Spleen (tissue), 11 donors: Measurements from ENCODE around the gene IL1RAPL1. TPM values are rescaled to one million over a fixed set of nuclear protein-coding genes. Genes with fewer than 3 reads are reported as not detected.

Experiments used
- DNase-seq: peaks from one replicate; pipeline ENCODE4 v3.0.0-alpha.2; 2020
- H3K27ac ChIP-seq, 8 donors: fragments of 200-600 bp; sonication (generic) in 7 of 8; 1 replicate in 4 of 8; 2 replicates in 4 of 8; pipeline versions ENCODE4 v1.5.0 to v1.8.0; 2016 to 2021; ENCODE audit warnings: inconsistent platforms in 4 of 8, mild to moderate bottlenecking in 4 of 8, moderate library complexity in 1 of 8
- H3K27me3 ChIP-seq, 7 donors: fragments of 200-600 bp; sonication (generic) in 6 of 7; replicated peaks in 1 of 7; 1 replicate in 4 of 7; 2 replicates in 3 of 7; pipeline versions ENCODE4 v1.5.0 to v1.8.0; 2016 to 2021; ENCODE audit warnings: inconsistent platforms in 3 of 7, mild to moderate bottlenecking in 1 of 7
- H3K36me3 ChIP-seq, 6 donors: fragments of 200-600 bp; sonication (generic) in 5 of 6; 1 replicate in 4 of 6; 2 replicates in 2 of 6; pipeline versions ENCODE4 v1.5.0 to v1.8.0; 2016 to 2021; ENCODE audit warnings: inconsistent platforms in 2 of 6
- H3K4me1 ChIP-seq, 6 donors: fragments of 200-600 bp; sonication (generic) in 5 of 6; 1 replicate in 3 of 6; 2 replicates in 3 of 6; pipeline versions ENCODE4 v1.5.0 to v1.8.0; 2016 to 2021; ENCODE audit warnings: inconsistent platforms in 3 of 6
- H3K4me3 ChIP-seq, 8 donors: fragments of 200-600 bp; sonication (generic) in 7 of 8; 1 replicate in 4 of 8; 2 replicates in 4 of 8; pipeline versions ENCODE4 v1.5.0 to v1.8.0; 2016 to 2021; ENCODE audit warnings: inconsistent platforms in 4 of 8, mild to moderate bottlenecking in 4 of 8, moderate library complexity in 2 of 8
- H3K9me3 ChIP-seq, 8 donors: fragments of 200-600 bp; sonication (generic) in 7 of 8; 1 replicate in 4 of 8; 2 replicates in 4 of 8; pipeline versions ENCODE4 v1.5.0 to v1.8.0; 2016 to 2021; ENCODE audit warnings: inconsistent platforms in 4 of 8
- POLR2A ChIP-seq, 3 donors: fragments of 450-650 bp; IDR thresholded peaks; one replicate each; pipeline ENCODE4 v1.5.1; 2017; ENCODE audit warnings: antibody characterized with exemption in 3 of 3, mild to moderate bottlenecking in 1 of 3
- POLR2AphosphoS5 ChIP-seq, 3 donors: sonication (generic); formaldehyde crosslinking; IDR thresholded peaks; one replicate each; pipeline ENCODE4 v1.5.1; 2017; ENCODE audit warnings: antibody characterized with exemption in 3 of 3
- WGBS, 5 donors: extraction: QIAGEN DNeasy Blood & Tissue Kit in 3 of 5; methylation state at CpG; one replicate each; pipeline versions ENCODE4 v1.1.5 to v1.1.7; 2013 to 2018; 5-methylcytosine and 5-hydroxymethylcytosine counted together
- intact Hi-C: fragments of 100-400 bp; cut with DNase I; formaldehyde crosslinking; loops from one replicate; pipeline ENCODE4 v1.15.0; 2023; ENCODE audit warnings: low total_unique reads
- polyA plus RNA-seq, 3 donors: library from polyadenylated mRNA; stranded (reverse); fragments of 200-250 nt; gene quantifications; one replicate each; pipeline ENCODE4 v1.2.1, GENCODE V29; 2013
- total RNA-seq, 7 donors: library from RNA; depleted of rRNA in 3 of 7; stranded (reverse); fragments of >200 nt in 3 of 7; fragmentation: NEBNext Ultra II Directional in 4 of 7; extraction: Animal tissue kit (Norgen Biotek cat#: 25700) in 4 of 7; gene quantifications; one replicate each; pipeline versions ENCODE4 v1.1.0 to v1.2.1, GENCODE V29; 2016 to 2021
- TF ChIP-seq, protein P1 (sequence below), 11 experiments: fragments of 200-600 bp in 7 of 11; fragments of 450-650 bp in 4 of 11; sonication (generic) in 4 of 11; IDR thresholded peaks in 8 of 11; conservative IDR thresholded peaks in 3 of 11; 1 replicate in 7 of 11; 2 replicates in 4 of 11; pipeline versions ENCODE4 v1.4.0 to v1.8.0; 2016 to 2021; ENCODE audit warnings: antibody characterized with exemption in 11 of 11, inconsistent platforms in 4 of 11, mild to moderate bottlenecking in 1 of 11
- donor health status: healthy with polysubstance abuse.
- donor health status: DM: no; HTN: no; CAD: no; lungs with moderate emphysema.
- donor health status: DM: no; HTN: no; CAD: no.
- donor health status: Bipolar disorder and iron deficiency.
- donor health status: healthy.
- donor health status: DM: no; HTN: no; CAD: no.
- donor health status: DM: yes; HTN: yes; CAD: no.

Gene IL1RAPL1
- total and polyA plus RNA-seq, 10 donors = 0.03 to 0.19 TPM; not detected in 8

DNA sequence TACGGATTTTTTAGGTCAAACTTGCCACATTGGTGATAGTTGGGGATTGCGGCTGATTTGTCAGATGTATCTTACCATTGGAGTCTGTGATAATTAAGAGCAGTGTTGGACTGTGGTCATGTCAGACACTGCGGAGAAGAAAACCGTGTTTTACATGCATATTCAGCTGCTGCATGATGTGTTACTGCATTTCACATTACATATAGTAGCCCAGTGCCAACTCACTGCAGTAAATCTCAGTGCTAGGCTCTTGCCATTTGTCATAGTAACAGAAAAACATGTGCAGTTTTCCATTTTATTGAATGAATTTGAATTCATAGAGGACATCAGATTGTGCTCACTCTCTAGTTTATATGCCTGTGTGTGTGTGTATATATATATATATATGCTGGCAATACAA lies 543.7 kb downstream of the IL1RAPL1 start:
- TF ChIP-seq POLR2AphosphoS5 (IDR thresholded peaks at IDR 0.05) (no peak), POLR2A (IDR thresholded peaks at IDR 0.05) (no peak)
- TF ChIP-seq, protein P1, sequence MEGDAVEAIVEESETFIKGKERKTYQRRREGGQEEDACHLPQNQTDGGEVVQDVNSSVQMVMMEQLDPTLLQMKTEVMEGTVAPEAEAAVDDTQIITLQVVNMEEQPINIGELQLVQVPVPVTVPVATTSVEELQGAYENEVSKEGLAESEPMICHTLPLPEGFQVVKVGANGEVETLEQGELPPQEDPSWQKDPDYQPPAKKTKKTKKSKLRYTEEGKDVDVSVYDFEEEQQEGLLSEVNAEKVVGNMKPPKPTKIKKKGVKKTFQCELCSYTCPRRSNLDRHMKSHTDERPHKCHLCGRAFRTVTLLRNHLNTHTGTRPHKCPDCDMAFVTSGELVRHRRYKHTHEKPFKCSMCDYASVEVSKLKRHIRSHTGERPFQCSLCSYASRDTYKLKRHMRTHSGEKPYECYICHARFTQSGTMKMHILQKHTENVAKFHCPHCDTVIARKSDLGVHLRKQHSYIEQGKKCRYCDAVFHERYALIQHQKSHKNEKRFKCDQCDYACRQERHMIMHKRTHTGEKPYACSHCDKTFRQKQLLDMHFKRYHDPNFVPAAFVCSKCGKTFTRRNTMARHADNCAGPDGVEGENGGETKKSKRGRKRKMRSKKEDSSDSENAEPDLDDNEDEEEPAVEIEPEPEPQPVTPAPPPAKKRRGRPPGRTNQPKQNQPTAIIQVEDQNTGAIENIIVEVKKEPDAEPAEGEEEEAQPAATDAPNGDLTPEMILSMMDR (IDR thresholded peaks at IDR 0.05 in 8 of 11, conservative IDR thresholded peaks at IDR 0.05 in 3 of 11) = no peak
- H3K36me3 ChIP-seq = no peaks in the 10 kb centered on the region

DNA sequence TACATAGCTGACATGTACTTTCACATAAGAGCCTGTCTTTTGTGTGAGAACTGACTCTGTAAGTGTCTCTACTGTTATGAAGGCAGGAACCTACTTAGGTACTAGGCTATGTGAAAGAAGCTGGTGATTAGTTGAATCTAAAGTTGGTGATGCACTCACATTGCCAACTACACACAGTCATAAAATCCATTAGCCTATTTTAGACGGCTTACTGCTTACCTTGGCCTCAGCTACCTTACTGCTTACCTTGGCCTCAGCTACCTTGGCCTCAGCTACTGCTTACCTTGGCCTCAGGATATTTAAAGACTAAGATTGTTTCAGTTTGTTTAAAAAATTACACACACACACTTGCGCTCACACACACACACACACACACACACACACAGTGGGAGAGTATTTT lies 549.7 kb downstream of the IL1RAPL1 start:
- H3K27me3 ChIP-seq = no peaks in the 10 kb centered on the region
- H3K27ac ChIP-seq = no peak overlapping the region
- H3K4me1 ChIP-seq = no peaks in the 10 kb centered on the region
- no peaks in the 10 kb centered on the region for H3K36me3 ChIP-seq
- WGBS, 5 donors = 76 to 96% (median 80%) methylated on average over 2 of the region's 2 CpGs
- TF ChIP-seq POLR2A (IDR thresholded peaks at IDR 0.05) = no peak
- TF ChIP-seq POLR2AphosphoS5 (IDR thresholded peaks at IDR 0.05) = no peak
- TF ChIP-seq, protein P1 (IDR thresholded peaks at IDR 0.05 in 8 of 11, conservative IDR thresholded peaks at IDR 0.05 in 3 of 11) = no peak
- DNase-seq = no peak
- no peaks in the 10 kb centered on the region for H3K9me3 ChIP-seq
- intact Hi-C loops = no loop called here
- H3K4me3 ChIP-seq = no peak overlapping the region

More for the DNA sequence above, 543.7 kb downstream of the IL1RAPL1 start:
- H3K27ac ChIP-seq = no peak overlapping the region
- 54 to 83% (median 59%) methylated on average over 4 of the region's 4 CpGs for WGBS, 5 donors
- DNase-seq = no peak
- intact Hi-C loops = no loop called here
- no peak overlapping the region for H3K4me3 ChIP-seq
- no peaks in the 10 kb centered on the region for H3K4me1 ChIP-seq
- no peaks in the 10 kb centered on the region for H3K9me3 ChIP-seq
- no peaks in the 10 kb centered on the region for H3K27me3 ChIP-seq

- 76 to 88% (median 77%) methylated on average over 2 of the region's 2 CpGs for WGBS, 5 donors
- intact Hi-C loops = no loop called here
Measured at GRCh38 chrX:29138003-29138402, 550.8 kb downstream of the IL1RAPL1 start.

DNA sequence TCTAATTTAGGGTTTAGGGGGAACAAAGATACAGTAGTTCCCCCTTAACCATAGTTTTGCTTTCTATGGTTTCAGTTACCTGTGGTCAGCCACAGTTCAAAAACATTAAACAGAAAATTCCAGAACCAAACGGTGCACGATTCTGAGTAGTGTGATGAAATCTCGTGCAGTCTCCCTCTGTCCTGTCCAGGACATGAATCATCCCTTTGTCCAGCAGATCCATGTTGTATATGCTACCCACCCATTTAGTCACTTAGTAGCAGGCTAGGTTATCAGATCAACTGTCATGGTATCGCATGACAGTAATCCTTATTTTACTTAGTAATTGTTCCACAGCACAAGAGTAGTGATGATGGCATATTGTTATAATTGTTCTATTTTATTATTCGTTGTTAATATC lies 556.1 kb downstream of the IL1RAPL1 start:
- TF ChIP-seq, protein P1 (IDR thresholded peaks at IDR 0.05 in 8 of 11, conservative IDR thresholded peaks at IDR 0.05 in 3 of 11) = no peak
- TF ChIP-seq POLR2A (IDR thresholded peaks at IDR 0.05) = no peak
- no peak for TF ChIP-seq POLR2AphosphoS5 (IDR thresholded peaks at IDR 0.05)

More at GRCh38 chrX:29138003-29138402, 550.8 kb downstream of the IL1RAPL1 start:
- H3K27me3 ChIP-seq = no peaks in the 10 kb centered on the region
- H3K27ac ChIP-seq = no peak overlapping the region
- H3K4me1 ChIP-seq = no peaks in the 10 kb centered on the region
- H3K4me3 ChIP-seq = no peak overlapping the region
- no peak for TF ChIP-seq POLR2A (IDR thresholded peaks at IDR 0.05)
- TF ChIP-seq POLR2AphosphoS5 (IDR thresholded peaks at IDR 0.05) = no peak
- TF ChIP-seq, protein P1 (IDR thresholded peaks at IDR 0.05 in 8 of 11, conservative IDR thresholded peaks at IDR 0.05 in 3 of 11) = no peak
- no peaks in the 10 kb centered on the region for H3K9me3 ChIP-seq
- H3K36me3 ChIP-seq = no peaks in the 10 kb centered on the region
- DNase-seq = no peak

More for the DNA sequence above, 556.1 kb downstream of the IL1RAPL1 start:
- no peak for DNase-seq
- H3K27me3 ChIP-seq = no peaks in the 10 kb centered on the region
- H3K9me3 ChIP-seq = no peaks in the 10 kb centered on the region
- intact Hi-C loops = no loop called here
- no peak overlapping the region for H3K27ac ChIP-seq
- no peaks in the 10 kb centered on the region for H3K4me1 ChIP-seq
- H3K36me3 ChIP-seq = no peaks in the 10 kb centered on the region
- no peak overlapping the region for H3K4me3 ChIP-seq
- WGBS, 5 donors = 77 to 96% (median 82%) methylated on average over 5 of the region's 5 CpGs
